ENCODE results near the gene ZDHHC13.

Gene ZDHHC13

GRCh38 chr11:19208959-19209546, 92.1 kb downstream of the ZDHHC13 start:
- peak in 1 of 3 experiments; percentile 42 for DNase-seq

- DNase-seq, result no peak
Measured at GRCh38 chr11:19209617-19210370, 92.8 kb downstream of the ZDHHC13 start.

GRCh38 chr11:19216021-19216420, 99.1 kb downstream of the ZDHHC13 start:
- no peak for DNase-seq

- no peak for DNase-seq
Measured at GRCh38 chr11:19216709-19217374, 99.9 kb downstream of the ZDHHC13 start.

GRCh38 chr11:19218216-19218615, 101.2 kb downstream of the ZDHHC13 start:
- DNase-seq, result peak in 1 of 3 experiments; percentile 37

- DNase-seq, result peak in 1 of 3 experiments; percentile 81
Measured at GRCh38 chr11:19218786-19219460, 102.0 kb downstream of the ZDHHC13 start.

GRCh38 chr11:19220903-19221724, 104.1 kb downstream of the ZDHHC13 start:
- DNase-seq, result no peak

GRCh38 chr11:19225123-19225522, 108.2 kb downstream of the ZDHHC13 start:
- no peak for DNase-seq

- peak in 1 of 3 experiments; percentile 91 for DNase-seq
Measured at GRCh38 chr11:19225581-19225980, 108.6 kb downstream of the ZDHHC13 start.
